GM19455 (cell line): ENCODE measurements around the gene ADSL.
"Not testable (repeated sequence)": the region's sequence is repeated elsewhere in the genome, so short reads cannot be mapped to it uniquely, and the experiment has no call there.

ENCODE experiments used
- ATAC-seq: cut with Tn5 transposase; IDR thresholded peaks from one replicate; pipeline ENCODE4 v1.9.1; 2021; ENCODE audit not compliant: unreplicated experiment

Gene ADSL

DNA sequence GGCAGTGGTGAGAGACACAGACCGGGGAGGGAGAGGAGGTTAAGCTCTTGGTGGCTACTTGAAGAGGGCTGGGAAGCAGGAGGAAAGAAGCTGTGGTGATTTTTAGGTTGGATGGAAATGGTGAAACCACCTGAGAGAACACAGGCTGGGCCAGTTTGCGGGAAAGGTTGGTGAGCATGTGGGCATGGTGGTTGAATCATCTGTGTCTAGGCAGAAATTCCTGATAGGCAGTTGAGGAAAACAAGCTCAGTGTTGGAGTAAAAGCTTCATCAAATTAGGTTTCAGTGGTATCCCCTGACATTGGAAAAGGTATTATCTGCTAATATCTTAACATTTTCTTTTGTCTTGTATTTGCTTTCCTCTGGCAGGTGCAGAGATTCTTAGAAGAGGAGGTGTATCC lies 19.8 kb downstream of the ADSL start:
- ATAC-seq = no peak

DNA sequence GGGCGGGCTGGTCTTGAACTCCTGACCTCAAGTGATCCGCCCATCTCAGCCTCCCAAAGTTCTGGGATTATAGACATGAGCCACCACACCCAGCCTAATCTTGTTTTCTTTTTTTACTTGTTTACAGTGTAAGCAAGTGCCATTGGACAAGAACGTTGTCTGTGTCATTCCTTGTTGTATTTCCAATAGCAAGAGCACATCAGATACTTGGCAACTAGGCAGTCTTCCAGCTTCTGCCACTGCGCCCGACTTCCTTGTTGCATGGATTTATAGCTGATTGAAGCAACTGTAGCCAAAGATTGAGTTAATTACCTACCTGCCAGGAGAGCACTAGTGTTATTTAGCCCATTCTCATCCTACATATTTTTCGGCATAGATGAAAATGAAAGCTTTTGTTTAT lies 21.0 kb downstream of the ADSL start:
- ATAC-seq = no peak

DNA sequence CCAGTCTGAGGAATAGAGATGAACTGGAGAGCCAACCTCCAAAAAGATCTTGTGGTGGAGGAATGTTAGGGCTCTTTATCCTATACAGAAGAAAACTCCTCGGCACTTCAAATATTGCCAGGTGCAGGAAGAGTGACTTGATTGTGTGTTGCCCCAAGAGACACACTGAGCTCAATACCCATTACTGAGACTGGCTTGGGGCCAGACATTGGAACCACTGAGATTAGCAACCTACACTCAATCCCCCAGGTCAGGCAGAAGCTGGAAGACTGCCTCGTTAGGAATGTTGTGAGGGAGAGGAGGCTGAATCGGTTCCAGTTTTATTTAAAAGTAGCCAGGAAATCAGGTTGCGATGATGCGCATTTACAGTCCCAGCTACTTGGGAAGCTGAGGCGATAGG lies 21.7 kb downstream of the ADSL start:
- no peak for ATAC-seq

DNA sequence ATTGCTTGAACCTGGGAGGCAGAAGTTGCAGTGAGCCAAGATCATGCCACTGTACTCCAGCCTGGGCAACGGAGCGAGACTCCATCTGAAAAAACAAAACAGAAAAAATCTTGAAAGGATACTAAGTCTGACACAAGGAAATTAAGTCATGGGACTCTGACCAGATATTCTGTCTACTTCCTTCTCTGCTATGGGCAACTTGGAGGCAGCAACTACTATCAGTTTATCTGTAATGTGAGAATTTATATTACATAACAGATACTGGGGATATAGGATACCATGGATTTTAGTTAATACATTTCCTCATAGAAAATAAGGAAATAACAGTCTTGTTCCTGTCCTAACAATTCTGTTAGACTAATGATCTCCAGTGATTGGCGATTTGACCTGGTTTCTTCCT lies 22.5 kb downstream of the ADSL start:
- ATAC-seq = no peak

DNA sequence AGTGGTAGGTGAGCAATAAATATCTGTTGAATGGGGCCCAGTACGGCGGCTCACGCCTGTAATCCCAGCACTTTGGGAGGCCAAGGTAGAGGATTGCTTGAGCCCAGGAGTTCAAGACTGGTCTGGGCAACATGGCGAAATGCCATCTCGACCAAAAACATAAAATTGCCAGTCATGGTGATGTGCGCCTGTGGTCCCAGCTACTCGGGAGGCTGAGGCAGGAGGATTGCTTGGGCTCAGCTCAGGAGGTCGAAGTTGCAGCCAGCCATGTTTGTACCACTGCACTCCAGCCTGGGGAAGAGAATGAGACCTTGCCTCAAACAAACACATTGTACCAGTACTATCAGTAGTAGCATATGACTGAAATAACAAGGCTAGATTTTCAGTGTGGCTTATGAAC lies 28.3 kb downstream of the ADSL start:
- no peak for ATAC-seq

DNA sequence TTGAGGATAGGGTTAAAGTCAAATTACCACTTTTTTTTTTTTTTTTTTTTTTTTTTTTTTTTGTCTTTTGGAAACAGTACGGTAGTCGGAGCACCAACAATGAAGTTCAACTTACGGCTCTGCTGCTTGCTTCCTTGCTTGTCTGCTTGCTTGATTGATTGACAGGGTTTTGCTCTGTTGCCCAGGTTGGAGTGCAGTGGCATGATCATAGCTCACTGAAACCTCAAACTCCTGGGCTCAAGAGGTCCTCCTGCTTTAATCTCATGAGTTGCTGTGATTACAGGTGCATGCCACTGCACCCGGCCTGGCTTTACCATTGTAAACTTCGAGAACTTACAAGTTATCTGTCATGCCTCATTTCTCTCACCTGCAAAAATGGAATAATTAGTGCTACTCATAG lies 29.8 kb downstream of the ADSL start:
- no peak for ATAC-seq

DNA sequence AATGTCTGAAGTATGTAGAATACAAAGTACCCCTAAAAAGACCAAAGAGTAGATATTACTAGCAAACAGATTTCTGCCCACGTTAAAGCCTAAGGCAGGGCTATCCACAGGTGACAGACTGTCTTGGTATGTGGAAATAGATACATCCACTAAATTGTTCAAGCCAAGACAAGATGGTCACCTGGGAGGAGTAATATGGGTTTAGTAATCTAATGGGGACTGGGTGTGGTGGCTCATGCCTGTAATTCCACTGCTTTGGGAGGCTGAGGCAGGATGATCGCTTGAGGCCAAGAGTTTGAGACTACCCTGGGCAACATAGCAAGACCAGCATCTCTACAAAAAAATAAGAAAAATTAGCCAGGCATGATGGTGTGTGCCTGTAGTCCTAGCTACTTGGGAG lies 31.6 kb downstream of the ADSL start:
- no peak for ATAC-seq

DNA sequence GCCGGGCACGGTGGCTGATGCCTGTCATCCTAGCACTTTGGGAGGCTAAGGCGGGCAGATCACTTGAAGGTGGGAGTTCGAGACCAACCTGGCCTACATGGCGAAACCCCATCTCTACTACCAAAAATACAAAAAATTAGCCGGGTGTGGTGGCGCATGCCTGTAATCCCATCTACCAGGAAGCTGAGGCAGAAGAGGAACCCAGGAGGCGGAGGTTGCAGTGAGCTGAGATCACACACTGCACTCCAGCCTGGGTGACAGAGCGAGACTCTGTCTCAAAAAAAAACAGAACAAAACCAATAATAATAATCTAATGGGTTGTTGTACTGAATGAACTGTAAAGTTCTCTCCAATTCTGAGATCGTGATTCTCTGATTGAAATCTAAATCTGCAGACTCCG lies 32.1 kb downstream of the ADSL start:
- ATAC-seq = not testable (repeated sequence)

DNA sequence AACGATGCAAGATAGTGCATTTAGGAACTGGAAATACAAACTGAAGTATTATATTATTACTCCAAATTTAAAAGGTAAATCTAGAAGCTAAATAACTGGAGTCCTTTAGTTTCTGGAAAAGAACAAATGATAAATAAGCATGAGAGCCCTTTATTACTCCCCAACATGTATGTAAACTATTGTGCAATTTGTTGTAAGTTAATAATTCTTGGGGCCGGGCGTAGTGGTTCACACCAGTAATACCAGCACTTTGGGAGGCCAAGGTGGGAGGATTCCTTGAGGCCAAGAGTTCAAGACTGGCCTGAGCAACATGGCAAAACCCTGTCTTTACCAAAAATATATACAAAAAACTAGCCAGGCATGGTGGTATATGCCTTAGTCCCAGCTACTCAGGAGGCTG lies 35.2 kb downstream of the ADSL start:
- ATAC-seq = no peak

DNA sequence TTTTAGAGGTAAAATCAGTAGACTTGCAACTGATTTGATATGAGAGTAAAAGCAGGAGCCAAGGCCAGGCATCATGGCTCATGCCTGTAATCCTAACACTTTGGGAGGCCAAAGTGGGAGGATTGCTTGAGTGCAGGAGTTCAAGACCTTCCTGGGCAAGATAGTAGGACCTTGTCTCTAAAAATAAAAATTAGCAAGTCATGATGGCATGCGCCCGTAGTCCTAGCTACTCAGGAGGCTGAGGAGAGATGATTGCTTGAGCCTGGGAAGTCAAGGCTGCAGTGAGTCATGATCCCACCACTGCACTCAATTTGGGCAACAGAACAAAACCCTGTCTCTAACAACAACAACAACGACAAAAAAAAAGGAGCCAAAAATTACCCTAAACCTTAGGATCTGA lies 37.6 kb downstream of the ADSL start:
- ATAC-seq = no peak

DNA sequence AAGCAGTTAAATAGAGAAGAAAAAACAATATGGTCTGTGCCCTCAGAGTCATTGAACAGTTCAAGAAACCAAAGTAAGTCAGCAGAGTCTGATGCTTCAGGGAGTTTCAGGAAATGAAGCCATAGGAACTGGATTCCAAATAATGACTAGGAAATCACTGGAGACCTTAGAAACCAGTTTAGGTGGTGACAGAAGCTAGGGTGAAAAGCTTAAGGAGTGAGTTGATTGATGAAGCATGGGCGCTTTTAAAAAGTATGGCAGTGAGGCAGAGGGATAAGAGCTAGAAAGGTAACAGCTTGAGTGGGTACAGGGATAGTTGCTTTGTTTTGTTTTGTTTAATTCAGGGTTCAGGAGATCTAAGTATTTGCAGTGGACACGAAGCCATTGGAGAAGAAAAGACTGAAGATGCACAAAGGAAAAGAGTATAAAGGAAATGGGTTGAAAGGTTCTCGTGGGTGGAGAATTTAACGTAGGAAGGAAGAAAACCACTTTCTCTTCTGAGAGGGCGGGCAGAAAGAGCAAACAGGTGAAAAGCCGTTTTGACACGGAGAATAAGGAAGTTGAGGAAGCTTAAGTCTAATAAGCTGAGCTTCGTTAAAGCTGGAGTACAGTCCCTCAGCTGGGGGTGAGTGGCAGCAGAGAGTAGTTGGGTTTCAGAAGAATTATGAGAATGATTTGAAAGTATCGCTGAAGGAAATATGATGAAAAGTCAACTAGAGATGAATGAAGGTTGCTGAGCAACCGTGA lies 38.9 kb downstream of the ADSL start:
- no peak for ATAC-seq

DNA sequence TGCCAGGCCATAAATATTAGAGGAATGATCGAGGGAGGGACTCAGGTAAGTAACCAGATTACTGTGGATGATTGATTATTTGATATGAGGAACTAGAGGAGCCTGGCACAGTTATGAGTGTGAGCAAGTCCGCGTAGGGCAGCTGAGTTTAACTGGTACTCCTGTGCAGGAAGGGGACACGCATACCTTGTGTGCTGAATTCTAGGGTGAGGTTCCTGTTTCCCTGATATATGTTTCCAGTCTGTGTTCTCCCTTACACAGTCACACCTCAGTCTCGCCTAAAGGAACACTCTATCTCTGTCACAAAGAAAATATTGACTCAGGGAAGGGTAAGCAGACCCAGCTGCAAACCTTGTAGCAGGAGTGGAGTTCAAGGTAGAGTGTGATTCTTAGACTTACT lies 41.4 kb downstream of the ADSL start:
- ATAC-seq = no peak

DNA sequence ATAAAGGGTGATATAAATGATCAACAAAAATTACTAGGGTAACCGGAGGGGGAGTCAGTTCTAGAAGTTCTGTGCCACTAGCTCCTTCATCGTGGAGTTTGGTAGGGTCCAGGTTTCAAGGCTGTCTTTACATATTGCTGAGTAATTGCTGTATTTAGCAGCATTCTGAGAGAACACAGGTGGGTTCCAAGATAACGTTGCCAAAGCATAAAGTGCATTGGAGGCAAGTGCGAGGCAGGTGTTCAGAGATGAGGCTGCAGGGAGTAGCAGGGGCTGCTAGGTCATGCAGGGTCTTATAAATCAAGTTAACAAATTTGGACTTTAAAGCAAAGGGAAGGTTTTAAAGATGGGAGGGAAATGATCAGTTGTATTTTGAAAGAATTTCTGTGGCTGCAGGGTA lies 41.9 kb downstream of the ADSL start:
- ATAC-seq = no peak

DNA sequence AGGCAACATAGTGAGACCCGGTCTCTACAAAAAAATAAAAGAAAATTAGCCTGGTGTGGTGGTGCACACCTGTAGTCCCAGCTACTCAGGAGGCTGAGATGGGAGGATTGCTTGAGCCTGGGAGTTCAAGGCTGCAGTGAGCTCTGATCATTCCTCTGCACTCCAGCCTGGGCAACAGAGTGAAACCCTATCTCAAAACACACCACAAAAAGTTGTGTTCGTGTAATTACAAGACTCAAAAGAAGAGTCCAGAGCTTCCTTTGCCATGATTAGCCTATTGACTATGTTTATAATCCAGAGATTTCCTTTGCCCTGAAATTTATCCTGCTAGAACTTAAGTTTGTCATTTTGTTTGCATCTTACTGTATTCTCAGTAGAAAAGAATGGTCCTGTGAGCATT lies 45.1 kb downstream of the ADSL start:
- no peak for ATAC-seq

DNA sequence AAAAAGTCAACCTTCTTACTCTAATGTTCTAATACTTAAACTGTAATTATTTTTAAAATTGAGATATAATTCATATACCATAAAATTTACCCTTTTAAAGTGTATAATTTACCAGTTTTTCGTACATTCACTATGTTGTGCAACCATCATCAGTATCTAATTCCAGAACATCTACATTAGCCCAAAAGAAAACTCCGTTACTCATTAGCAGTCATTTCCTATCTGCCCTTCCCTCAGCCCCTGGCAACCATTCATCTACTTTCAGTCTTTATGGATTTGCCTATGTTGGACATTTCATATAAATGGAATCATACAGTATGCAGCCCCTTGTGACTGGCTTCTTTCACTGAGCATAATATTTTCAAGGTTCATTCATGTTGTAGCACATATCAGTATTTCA lies 46.3 kb downstream of the ADSL start:
- no peak for ATAC-seq

DNA sequence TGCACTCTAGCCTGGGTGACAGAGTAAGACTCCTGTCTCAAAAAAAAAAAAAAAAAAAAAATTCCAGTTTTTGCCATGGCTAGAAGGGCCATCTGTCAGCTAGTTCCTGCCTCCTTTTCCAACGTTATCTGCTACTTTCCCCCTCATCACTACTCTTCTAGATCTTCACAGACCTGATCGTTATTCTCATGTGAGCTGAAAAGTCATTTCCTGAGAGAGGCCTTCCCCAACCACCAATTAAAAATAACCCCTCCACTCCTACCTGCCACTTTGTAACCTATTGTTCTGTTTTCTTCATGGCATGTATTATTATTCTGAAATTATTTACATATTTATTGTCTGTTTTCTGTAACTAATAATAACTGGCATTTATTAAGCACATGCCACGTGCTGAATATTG lies 48.3 kb downstream of the ADSL start:
- no peak for ATAC-seq

DNA sequence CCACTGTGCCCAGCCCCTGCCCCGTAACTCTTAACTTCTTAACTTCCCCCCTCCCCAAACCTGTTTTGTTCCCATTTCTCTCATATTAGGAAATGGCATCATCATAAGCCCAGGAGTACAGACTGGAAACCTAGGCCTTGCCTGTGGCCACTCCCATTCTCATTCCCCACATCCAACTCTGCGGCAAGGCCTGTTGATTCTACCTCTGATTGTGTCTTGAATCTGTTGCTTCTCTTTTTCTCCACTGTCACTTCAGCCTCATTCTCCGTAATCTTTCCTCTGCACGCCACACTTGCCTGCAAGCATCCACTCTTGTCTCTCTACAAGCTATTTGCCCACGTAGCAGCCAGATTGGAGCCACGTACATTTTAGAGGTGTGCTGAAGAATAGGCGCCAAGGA lies 49.3 kb downstream of the ADSL start:
- ATAC-seq = no peak

DNA sequence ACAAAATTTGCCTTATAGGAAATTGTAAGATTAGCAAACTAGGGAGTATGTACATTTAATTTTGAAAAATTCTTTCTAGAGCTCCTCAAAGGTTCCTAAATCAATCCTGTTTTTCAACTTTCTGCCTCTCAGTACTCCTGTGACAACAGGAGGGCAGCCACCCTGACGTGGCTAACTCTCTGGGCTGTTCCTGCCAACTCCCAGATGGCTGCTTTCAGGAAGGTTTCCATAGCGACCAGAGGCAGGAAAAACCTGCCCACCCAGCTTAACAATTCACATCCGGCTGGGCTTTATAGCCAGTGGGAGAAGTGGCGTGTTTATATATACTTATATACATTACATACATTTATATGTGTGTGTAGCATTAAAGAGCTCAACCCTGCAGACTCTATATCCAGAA lies 50.6 kb downstream of the ADSL start:
- ATAC-seq = no peak

DNA sequence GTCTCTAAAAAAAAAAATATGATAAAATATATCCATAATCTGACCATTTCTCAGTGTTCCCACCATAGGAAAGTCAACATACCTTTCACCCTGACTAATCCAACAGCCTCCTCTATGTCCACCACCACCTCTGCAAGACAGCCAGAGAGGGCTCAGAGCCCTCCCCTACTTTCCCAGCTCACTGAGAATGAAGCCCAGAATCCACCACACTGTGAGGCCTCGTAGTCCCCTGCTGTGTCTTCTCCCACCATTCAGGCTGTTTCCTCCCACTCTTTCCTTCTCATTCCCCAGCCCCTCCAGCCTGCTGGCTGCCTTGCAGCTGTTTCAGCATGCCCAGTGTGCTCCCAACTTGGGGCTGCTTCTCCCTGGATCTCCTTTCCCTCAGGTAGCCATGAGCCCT lies 51.1 kb downstream of the ADSL start:
- no peak for ATAC-seq

DNA sequence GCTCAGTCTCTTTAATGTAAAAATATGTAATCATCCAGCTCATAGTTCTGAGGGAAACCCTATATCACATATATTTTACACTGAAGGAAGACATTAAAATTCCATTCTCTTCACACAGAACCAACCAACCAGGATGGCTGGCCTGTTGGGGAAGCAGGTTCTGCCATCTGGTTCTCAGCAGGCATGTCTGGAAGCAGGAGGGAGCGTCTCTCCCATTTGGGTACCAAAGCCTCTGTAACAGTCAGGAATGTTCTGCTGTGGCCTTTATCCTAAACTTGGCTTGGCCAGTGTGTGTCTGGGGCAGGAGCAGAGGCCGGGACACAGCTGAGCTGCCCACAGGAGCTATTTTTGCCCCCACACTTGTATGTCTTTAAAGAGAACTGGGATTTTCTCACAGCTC lies 53.3 kb downstream of the ADSL start:
- no peak for ATAC-seq

DNA sequence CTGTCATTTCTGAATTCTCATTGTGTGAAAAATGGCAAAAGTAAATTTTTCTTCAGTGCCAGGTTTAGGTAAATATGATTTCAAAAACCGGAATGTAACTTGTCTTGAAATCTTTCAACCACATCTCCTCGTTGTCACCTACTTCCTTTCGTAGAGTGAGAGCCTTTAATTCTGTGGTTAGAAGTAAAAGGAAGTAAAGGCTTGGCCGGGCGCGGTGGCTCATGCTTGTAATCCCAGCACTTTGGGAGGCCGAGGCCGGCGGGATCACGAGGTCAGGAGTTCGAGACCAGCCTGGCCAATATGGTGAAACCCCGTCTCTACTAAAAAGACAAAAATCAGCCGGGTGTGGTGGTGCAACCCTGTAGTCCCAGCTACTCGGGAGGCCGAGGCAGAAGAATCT lies 53.9 kb downstream of the ADSL start:
- no peak for ATAC-seq

DNA sequence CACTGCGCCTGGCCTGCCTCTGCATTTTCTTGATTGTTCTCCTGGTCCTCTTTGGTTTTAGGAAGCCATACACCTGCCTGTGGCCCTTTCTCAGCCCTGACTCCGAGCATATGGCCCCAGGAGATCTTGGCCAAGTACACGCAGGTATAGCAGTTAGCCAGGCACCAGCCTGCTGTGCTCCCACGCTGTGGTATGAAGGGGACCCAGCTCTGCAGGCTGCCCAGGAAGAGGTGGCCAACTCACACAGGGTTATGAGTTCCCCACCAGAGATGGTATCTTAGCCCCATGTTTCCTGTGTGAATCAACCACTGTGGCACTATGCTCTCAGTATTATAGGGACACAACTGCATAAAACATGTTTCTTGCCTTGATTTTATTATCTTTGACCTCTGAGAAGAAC lies 55.2 kb downstream of the ADSL start:
- no peak for ATAC-seq

DNA sequence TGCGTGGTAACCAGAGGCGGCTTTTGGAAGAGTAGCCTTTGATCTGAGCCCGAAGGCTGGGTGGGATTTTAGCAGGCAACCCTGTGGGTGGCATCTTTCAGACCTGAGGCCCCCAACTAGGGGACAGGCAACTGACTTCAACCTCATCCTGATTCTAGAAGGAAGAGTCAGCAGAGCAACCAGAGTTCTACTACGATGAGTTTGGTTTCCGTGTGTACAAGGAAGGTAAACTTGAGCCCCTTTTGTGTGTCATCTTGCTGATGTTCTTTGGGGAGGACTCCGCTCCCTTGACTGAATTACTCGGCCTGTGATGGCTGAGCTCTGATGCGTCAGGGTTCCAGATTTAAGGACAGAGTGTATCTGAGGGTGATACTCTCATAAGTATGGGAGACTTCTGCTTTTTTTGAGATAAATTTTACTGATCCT lies 55.7 kb downstream of the ADSL start:
- no peak for ATAC-seq

DNA sequence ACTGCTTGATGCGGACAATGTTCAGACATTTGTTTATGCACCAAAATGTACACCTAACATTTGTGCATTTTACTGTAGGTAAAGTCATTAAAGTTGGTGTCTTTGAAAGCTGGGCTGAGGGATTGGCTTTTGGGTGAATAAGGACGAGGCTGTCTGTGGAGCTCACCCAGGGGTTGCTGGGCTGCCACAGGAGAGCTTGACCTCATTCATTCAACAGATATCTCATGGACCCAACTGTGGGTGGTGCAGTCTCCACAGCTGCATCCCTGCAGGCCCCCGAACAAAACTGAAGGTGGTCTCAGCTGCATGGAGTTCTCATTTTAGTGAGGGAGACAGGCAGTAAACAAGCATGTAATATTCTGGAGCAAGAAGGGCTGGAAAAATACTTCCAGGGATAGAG lies 56.8 kb downstream of the ADSL start:
- no peak for ATAC-seq
